ENCODE data around the gene XRCC1. TPM values are rescaled to one million over a fixed set of nuclear protein-coding genes. Genes with fewer than 3 reads are reported as not detected.

XRCC1 gene
- total and polyA plus RNA-seq, 2 experiments from 2014 or later: 35.3 to 49.5 TPM

DNA sequence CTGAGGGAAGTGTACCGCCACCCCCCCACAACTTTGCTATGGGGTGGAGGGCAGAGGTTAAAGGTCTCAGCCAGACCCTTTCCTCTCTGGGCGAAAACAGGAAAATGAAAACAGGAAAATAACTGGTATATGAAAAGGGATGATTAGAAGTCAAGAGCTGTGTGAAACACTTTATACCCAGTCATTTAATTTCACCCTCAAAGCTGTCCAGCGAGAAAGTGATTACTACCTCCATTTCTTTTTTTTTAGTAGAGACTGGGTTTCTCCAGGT is 70.2 kb downstream of the XRCC1 start:
- peak overlapping the region; percentile 97 for H3K4me3 ChIP-seq
- peaks cover 22% of the 10 kb centered on the region for H3K4me1 Mint-ChIP-seq
- TF ChIP-seq NANOG (IDR thresholded peaks at IDR 0.05; ENCODE audit: borderline replicate concordance) (no peak), ZNF114 (CRISPR knock-in tag; IDR thresholded peaks at IDR 0.05) (no peak), CTCF (conservative IDR thresholded peaks at IDR 0.05; ENCODE audit: low read depth in 2 of 2) (no peak), CREB1 (CRISPR knock-in tag; IDR thresholded peaks at IDR 0.05; ENCODE audit: low read depth) (no peak), ZNF331 (CRISPR knock-in tag; IDR thresholded peaks at IDR 0.05; ENCODE audit: low read depth) (no peak), EZH2phosphoT487 (IDR thresholded peaks at IDR 0.05; ENCODE audit: unreplicated experiment) (no peak), JUNB (IDR thresholded peaks at IDR 0.05; ENCODE audit: unreplicated experiment) (no peak), EZH2 (IDR thresholded peaks at IDR 0.05; ENCODE audit: low read depth, unreplicated experiment) (no peak), STAT1 (IDR thresholded peaks at IDR 0.05; ENCODE audit: unreplicated experiment) (no peak), POLR2AphosphoS5 (IDR thresholded peaks at IDR 0.05; ENCODE audit: low read depth) (no peak), ETS1 (IDR thresholded peaks at IDR 0.05) (no peak)
- TF ChIP-seq, protein P1, sequence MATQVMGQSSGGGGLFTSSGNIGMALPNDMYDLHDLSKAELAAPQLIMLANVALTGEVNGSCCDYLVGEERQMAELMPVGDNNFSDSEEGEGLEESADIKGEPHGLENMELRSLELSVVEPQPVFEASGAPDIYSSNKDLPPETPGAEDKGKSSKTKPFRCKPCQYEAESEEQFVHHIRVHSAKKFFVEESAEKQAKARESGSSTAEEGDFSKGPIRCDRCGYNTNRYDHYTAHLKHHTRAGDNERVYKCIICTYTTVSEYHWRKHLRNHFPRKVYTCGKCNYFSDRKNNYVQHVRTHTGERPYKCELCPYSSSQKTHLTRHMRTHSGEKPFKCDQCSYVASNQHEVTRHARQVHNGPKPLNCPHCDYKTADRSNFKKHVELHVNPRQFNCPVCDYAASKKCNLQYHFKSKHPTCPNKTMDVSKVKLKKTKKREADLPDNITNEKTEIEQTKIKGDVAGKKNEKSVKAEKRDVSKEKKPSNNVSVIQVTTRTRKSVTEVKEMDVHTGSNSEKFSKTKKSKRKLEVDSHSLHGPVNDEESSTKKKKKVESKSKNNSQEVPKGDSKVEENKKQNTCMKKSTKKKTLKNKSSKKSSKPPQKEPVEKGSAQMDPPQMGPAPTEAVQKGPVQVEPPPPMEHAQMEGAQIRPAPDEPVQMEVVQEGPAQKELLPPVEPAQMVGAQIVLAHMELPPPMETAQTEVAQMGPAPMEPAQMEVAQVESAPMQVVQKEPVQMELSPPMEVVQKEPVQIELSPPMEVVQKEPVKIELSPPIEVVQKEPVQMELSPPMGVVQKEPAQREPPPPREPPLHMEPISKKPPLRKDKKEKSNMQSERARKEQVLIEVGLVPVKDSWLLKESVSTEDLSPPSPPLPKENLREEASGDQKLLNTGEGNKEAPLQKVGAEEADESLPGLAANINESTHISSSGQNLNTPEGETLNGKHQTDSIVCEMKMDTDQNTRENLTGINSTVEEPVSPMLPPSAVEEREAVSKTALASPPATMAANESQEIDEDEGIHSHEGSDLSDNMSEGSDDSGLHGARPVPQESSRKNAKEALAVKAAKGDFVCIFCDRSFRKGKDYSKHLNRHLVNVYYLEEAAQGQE (IDR thresholded peaks at IDR 0.05; ENCODE audit: unreplicated experiment): no peak
- TF ChIP-seq, protein P2, sequence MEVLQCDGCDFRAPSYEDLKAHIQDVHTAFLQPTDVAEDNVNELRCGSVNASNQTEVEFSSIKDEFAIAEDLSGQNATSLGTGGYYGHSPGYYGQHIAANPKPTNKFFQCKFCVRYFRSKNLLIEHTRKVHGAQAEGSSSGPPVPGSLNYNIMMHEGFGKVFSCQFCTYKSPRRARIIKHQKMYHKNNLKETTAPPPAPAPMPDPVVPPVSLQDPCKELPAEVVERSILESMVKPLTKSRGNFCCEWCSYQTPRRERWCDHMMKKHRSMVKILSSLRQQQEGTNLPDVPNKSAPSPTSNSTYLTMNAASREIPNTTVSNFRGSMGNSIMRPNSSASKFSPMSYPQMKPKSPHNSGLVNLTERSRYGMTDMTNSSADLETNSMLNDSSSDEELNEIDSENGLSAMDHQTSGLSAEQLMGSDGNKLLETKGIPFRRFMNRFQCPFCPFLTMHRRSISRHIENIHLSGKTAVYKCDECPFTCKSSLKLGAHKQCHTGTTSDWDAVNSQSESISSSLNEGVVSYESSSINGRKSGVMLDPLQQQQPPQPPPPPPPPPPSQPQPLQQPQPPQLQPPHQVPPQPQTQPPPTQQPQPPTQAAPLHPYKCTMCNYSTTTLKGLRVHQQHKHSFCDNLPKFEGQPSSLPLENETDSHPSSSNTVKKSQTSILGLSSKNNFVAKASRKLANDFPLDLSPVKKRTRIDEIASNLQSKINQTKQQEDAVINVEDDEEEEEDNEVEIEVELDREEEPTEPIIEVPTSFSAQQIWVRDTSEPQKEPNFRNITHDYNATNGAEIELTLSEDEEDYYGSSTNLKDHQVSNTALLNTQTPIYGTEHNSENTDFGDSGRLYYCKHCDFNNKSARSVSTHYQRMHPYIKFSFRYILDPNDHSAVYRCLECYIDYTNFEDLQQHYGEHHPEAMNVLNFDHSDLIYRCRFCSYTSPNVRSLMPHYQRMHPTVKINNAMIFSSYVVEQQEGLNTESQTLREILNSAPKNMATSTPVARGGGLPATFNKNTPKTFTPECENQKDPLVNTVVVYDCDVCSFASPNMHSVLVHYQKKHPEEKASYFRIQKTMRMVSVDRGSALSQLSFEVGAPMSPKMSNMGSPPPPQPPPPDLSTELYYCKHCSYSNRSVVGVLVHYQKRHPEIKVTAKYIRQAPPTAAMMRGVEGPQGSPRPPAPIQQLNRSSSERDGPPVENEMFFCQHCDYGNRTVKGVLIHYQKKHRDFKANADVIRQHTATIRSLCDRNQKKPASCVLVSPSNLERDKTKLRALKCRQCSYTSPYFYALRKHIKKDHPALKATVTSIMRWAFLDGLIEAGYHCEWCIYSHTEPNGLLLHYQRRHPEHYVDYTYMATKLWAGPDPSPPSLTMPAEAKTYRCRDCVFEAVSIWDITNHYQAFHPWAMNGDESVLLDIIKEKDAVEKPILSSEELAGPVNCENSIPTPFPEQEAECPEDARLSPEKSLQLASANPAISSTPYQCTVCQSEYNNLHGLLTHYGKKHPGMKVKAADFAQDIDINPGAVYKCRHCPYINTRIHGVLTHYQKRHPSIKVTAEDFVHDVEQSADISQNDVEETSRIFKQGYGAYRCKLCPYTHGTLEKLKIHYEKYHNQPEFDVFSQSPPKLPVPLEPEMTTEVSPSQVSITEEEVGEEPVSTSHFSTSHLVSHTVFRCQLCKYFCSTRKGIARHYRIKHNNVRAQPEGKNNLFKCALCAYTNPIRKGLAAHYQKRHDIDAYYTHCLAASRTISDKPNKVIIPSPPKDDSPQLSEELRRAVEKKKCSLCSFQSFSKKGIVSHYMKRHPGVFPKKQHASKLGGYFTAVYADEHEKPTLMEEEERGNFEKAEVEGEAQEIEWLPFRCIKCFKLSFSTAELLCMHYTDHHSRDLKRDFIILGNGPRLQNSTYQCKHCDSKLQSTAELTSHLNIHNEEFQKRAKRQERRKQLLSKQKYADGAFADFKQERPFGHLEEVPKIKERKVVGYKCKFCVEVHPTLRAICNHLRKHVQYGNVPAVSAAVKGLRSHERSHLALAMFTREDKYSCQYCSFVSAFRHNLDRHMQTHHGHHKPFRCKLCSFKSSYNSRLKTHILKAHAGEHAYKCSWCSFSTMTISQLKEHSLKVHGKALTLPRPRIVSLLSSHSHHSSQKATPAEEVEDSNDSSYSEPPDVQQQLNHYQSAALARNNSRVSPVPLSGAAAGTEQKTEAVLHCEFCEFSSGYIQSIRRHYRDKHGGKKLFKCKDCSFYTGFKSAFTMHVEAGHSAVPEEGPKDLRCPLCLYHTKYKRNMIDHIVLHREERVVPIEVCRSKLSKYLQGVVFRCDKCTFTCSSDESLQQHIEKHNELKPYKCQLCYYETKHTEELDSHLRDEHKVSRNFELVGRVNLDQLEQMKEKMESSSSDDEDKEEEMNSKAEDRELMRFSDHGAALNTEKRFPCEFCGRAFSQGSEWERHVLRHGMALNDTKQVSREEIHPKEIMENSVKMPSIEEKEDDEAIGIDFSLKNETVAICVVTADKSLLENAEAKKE (CRISPR knock-in tag; IDR thresholded peaks at IDR 0.05): no peak

More for the DNA sequence above, 70.2 kb downstream of the XRCC1 start:
- Mint-ChIP-seq H3K36me3 (ENCODE audit: low read depth) (peaks cover 8% of the 10 kb centered on the region), H3K9me3 (peaks cover 4% of the 10 kb centered on the region; the same call in 1 of the 3 replicates), H3K27ac (no peak overlapping the region), H3K27me3 (ENCODE audit: insufficient read depth, low read depth, poor library complexity) (peaks cover 33% of the 10 kb centered on the region), H3K4me3 (peak overlapping the region; percentile 95)
- H3F3A ChIP-seq (replicated peaks; ENCODE audit: low read depth): 0 out of 2 replicates have a peak, but pooled peaks cover 5% of the 10 kb centered on the region
- H3K27me3 ChIP-seq (ENCODE audit: insufficient read depth): peaks cover 23% of the 10 kb centered on the region
- DNase-seq (ENCODE audit: low spot score) (no peak), ATAC-seq (no peak)
- H3K36me3 ChIP-seq (ENCODE audit: insufficient read depth): no peaks in the 10 kb centered on the region
- peak overlapping the region; percentile 100 for H2AFZ ChIP-seq
- peak overlapping the region; percentile 99 for H3K4me2 ChIP-seq
- H3K27ac ChIP-seq (ENCODE audit: low read depth): no peak overlapping the region
- peaks cover 12% of the 10 kb centered on the region; the same call in 1 of the 2 replicates for H3K4me1 ChIP-seq (ENCODE audit: insufficient read depth)
- no peaks in the 10 kb centered on the region for H3K9me2 ChIP-seq (ENCODE audit: insufficient read depth)
- no peaks in the 10 kb centered on the region for H4K20me1 ChIP-seq (replicated peaks; ENCODE audit: insufficient read depth)
- H3K79me2 ChIP-seq (replicated peaks; ENCODE audit: insufficient read depth): no peaks in the 10 kb centered on the region
